HG02571 (cell line): Measurements from ENCODE around the gene TPM3.
"Not testable (repeated sequence)": the region's sequence is repeated elsewhere in the genome, so short reads cannot be mapped to it uniquely, and the experiment has no call there.

Source experiments
- ATAC-seq: cut with Tn5 transposase; IDR thresholded peaks from one replicate; pipeline ENCODE4 v1.9.1; 2021; ENCODE audit warnings: mild to moderate bottlenecking, moderate library complexity; ENCODE audit not compliant: unreplicated experiment

The TPM3 gene

GRCh38 chr1:154170547-154171222 is 21.2 kb downstream of the TPM3 start:
- ATAC-seq: no peak

- no peak for ATAC-seq
Observed at GRCh38 chr1:154167461-154167860, 24.4 kb downstream of the TPM3 start.

- ATAC-seq: no peak
Observed at GRCh38 chr1:154166207-154166606, 25.7 kb downstream of the TPM3 start.

- ATAC-seq: no peak
Observed at GRCh38 chr1:154159554-154159953, 32.3 kb downstream of the TPM3 start.

GRCh38 chr1:154158307-154159125 is 33.4 kb downstream of the TPM3 start:
- ATAC-seq: no peak

- ATAC-seq: peak; percentile 70
Observed at GRCh38 chr1:154157520-154158306, 34.2 kb downstream of the TPM3 start.

GRCh38 chr1:154155251-154155650 is 36.6 kb downstream of the TPM3 start:
- ATAC-seq: no peak

GRCh38 chr1:154154534-154155191 is 37.2 kb downstream of the TPM3 start, which contains the start of gene NUP210L:
NUP210L (minus strand) TSS chr1:154155073.
- no peak for ATAC-seq

- no peak for ATAC-seq
Observed at GRCh38 chr1:154154053-154154452, 37.8 kb downstream of the TPM3 start.

- no peak for ATAC-seq
Observed at GRCh38 chr1:154151311-154151710, 40.6 kb downstream of the TPM3 start.

- no peak for ATAC-seq
Observed at GRCh38 chr1:154148807-154149206, 43.1 kb downstream of the TPM3 start.

GRCh38 chr1:154147505-154147904 is 44.4 kb downstream of the TPM3 start:
- ATAC-seq: not testable (repeated sequence)

- no peak for ATAC-seq
Observed at GRCh38 chr1:154145986-154146385, 45.9 kb downstream of the TPM3 start.

GRCh38 chr1:154142358-154142757 is 49.5 kb downstream of the TPM3 start:
- no peak for ATAC-seq

- no peak for ATAC-seq
Observed at GRCh38 chr1:154141240-154141639, 50.7 kb downstream of the TPM3 start.

GRCh38 chr1:154137888-154138287 is 54.0 kb downstream of the TPM3 start:
- ATAC-seq: no peak

- ATAC-seq: no peak
Observed at GRCh38 chr1:154133256-154133655, 58.6 kb downstream of the TPM3 start.

- no peak for ATAC-seq
Observed at GRCh38 chr1:154129391-154129970, 62.4 kb downstream of the TPM3 start.

GRCh38 chr1:154123205-154123604 is 68.7 kb downstream of the TPM3 start:
- not testable (repeated sequence) for ATAC-seq

- ATAC-seq: no peak
Observed at GRCh38 chr1:154117642-154118041, 74.3 kb downstream of the TPM3 start.

- no peak for ATAC-seq
Observed at GRCh38 chr1:154115180-154115579, 76.7 kb downstream of the TPM3 start.
